ENCODE results near the gene TBC1D1.

GRCh38 chr4:38024206-38024509, 133.3 kb downstream of the TBC1D1 start:
- TF ChIP-seq FOXP2 (optimal IDR thresholded peaks at IDR 0.05; ENCODE audit: borderline replicate concordance, extremely low read depth, extremely low read length, insufficient read depth): no peak
- no peak for TF ChIP-seq POLR2AphosphoS5 (IDR thresholded peaks at IDR 0.05; ENCODE audit: low read depth, low read length)
- no peak for TF ChIP-seq SIN3A (IDR thresholded peaks at IDR 0.05; ENCODE audit: borderline replicate concordance, insufficient read depth, low read length)
- TF ChIP-seq REST (IDR thresholded peaks at IDR 0.05; ENCODE audit: insufficient read depth in 1 of 2, low read depth in 2 of 2, low read length in 2 of 2): no peak
